HL-60 (cell line): ENCODE measurements around the gene CD8B2.

Experiments used
- DNase-seq, 2 experiments: peaks; one replicate each; pipeline ENCODE4 v3.0.0-alpha.2; 2010 to 2020; ENCODE audit warnings: low read depth in 1 of 2, low spot score in 1 of 2
- H3K27ac ChIP-seq: fragments of 250-450 bp; sonication (Bioruptor Pico); replicated peaks from 2 replicates; pipeline ENCODE4 v1.5.1; 2020; ENCODE audit warnings: mild to moderate bottlenecking, moderate library complexity
- H3K27me3 ChIP-seq: fragments of 250-450 bp; sonication (Bioruptor Pico); 2 replicates; pipeline ENCODE4 v1.5.1; 2021; ENCODE audit warnings: mild to moderate bottlenecking, moderate library complexity; ENCODE audit not compliant: insufficient read depth, poor library complexity, severe bottlenecking
- H3K4me3 ChIP-seq: replicated peaks from 2 replicates; pipeline ENCODE4 v1.5.1; 2011; ENCODE audit warnings: mild to moderate bottlenecking, control low read depth, low read length; ENCODE audit not compliant: insufficient read depth
- GABPA ChIP-seq: IDR thresholded peaks from 2 replicates; pipeline ENCODE4 v1.6.1; 2012; ENCODE audit warnings: low read depth
- POLR2AphosphoS5 ChIP-seq: IDR thresholded peaks from 2 replicates; pipeline ENCODE4 v1.6.1; 2012; ENCODE audit warnings: low read depth
- SPI1 ChIP-seq: IDR thresholded peaks from 2 replicates; pipeline ENCODE4 v1.6.1; 2012; ENCODE audit warnings: low read depth, mild to moderate bottlenecking, borderline replicate concordance
- TF ChIP-seq, protein P1 (sequence below): IDR thresholded peaks from one replicate; pipeline ENCODE4 v1.5.1; 2011; ENCODE audit warnings: low read length, control low read depth, inconsistent platforms; ENCODE audit not compliant: insufficient read depth
- TF ChIP-seq, protein P2 (sequence below): IDR thresholded peaks from 2 replicates; pipeline ENCODE4 v1.6.1; 2012; ENCODE audit warnings: low read depth; ENCODE audit not compliant: insufficient replicate concordance

CD8B2 gene

DNA sequence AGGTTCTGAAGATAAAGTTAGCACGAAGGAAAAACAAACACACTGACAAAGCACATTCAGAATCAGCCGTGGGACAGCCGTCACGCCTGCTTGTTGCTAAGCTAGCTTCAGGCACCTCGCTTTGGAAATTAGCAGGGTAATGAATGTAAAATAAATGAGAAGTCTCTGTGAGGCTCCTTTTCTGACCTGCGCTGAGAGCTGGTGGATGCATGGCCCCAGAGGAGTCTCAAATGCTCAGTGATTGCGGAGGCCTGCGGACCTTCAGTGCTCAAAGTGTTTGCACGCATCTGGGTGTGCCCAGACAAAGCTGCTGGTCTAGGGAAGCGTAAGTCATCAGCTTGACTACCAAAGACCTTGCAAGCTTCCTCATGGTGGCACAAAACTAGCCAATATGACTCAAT is 50.6 kb downstream of the CD8B2 start:
- TF ChIP-seq, protein P1, sequence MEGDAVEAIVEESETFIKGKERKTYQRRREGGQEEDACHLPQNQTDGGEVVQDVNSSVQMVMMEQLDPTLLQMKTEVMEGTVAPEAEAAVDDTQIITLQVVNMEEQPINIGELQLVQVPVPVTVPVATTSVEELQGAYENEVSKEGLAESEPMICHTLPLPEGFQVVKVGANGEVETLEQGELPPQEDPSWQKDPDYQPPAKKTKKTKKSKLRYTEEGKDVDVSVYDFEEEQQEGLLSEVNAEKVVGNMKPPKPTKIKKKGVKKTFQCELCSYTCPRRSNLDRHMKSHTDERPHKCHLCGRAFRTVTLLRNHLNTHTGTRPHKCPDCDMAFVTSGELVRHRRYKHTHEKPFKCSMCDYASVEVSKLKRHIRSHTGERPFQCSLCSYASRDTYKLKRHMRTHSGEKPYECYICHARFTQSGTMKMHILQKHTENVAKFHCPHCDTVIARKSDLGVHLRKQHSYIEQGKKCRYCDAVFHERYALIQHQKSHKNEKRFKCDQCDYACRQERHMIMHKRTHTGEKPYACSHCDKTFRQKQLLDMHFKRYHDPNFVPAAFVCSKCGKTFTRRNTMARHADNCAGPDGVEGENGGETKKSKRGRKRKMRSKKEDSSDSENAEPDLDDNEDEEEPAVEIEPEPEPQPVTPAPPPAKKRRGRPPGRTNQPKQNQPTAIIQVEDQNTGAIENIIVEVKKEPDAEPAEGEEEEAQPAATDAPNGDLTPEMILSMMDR = no peak
- TF ChIP-seq, protein P2, sequence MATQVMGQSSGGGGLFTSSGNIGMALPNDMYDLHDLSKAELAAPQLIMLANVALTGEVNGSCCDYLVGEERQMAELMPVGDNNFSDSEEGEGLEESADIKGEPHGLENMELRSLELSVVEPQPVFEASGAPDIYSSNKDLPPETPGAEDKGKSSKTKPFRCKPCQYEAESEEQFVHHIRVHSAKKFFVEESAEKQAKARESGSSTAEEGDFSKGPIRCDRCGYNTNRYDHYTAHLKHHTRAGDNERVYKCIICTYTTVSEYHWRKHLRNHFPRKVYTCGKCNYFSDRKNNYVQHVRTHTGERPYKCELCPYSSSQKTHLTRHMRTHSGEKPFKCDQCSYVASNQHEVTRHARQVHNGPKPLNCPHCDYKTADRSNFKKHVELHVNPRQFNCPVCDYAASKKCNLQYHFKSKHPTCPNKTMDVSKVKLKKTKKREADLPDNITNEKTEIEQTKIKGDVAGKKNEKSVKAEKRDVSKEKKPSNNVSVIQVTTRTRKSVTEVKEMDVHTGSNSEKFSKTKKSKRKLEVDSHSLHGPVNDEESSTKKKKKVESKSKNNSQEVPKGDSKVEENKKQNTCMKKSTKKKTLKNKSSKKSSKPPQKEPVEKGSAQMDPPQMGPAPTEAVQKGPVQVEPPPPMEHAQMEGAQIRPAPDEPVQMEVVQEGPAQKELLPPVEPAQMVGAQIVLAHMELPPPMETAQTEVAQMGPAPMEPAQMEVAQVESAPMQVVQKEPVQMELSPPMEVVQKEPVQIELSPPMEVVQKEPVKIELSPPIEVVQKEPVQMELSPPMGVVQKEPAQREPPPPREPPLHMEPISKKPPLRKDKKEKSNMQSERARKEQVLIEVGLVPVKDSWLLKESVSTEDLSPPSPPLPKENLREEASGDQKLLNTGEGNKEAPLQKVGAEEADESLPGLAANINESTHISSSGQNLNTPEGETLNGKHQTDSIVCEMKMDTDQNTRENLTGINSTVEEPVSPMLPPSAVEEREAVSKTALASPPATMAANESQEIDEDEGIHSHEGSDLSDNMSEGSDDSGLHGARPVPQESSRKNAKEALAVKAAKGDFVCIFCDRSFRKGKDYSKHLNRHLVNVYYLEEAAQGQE = no peak
- TF ChIP-seq POLR2AphosphoS5 = no peak
- TF ChIP-seq SPI1 = no peak
- no peak for TF ChIP-seq GABPA
- Histone ChIP-seq H3K27me3 (no peaks in the 10 kb centered on the region), H3K27ac (no peak overlapping the region), H3K4me3 (no peak overlapping the region)
- no peak for DNase-seq

DNA sequence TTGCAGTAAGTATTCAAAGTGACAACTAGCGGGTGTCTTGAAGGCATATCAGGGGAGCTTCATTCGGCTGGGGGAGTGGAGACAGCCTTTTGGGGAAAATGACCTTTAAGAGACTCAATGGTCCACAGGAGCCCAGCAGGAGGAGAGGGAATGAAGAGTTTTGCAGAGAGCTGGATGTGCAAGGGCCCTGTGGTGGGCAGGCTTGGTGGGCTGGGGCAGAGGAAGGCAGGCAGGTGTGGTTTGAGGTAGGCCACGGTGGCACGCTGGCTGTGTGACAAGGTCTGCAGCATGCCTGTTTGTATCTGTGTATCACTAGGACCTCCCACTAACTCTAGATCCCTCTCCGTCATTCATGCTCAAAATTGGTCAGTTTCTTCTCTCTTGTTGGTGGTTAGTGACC is 53.7 kb downstream of the CD8B2 start:
- DNase-seq = no peak
- TF ChIP-seq SPI1 = no peak
- TF ChIP-seq, protein P2 = no peak
- no peak for TF ChIP-seq GABPA
- H3K4me3 ChIP-seq = no peak overlapping the region
- H3K27me3 ChIP-seq = no peaks in the 10 kb centered on the region
- H3K27ac ChIP-seq = no peak overlapping the region

DNA sequence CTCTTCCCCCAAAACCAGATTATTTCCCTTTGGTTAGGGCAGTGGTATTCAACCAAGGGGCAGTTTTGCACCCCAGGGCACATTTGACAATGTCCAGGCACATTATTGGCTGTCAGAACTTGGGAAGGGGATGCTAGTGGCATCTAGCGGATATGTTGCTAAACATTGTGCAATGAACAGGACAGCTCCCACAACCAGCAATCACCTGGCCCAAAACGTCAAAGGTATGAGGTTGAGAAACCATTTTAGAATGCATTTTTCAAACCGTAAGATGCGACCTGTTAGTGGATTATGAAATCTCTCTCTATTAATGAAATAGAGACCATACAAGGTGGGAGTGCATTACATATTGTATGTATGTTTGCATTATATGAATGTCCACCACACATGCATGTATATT is 54.2 kb downstream of the CD8B2 start:
- no peak overlapping the region for H3K4me3 ChIP-seq
- H3K27ac ChIP-seq = no peak overlapping the region
- no peak for DNase-seq
- H3K27me3 ChIP-seq = no peaks in the 10 kb centered on the region
- TF ChIP-seq POLR2AphosphoS5 (no peak), GABPA (no peak), SPI1 (no peak)
- TF ChIP-seq, protein P2 = no peak
- TF ChIP-seq, protein P1 = no peak
